ENCODE data around the gene AGPS. TPM values are rescaled to one million over a fixed set of nuclear protein-coding genes. Genes with fewer than 3 reads are reported as not detected.

AGPS gene
- total RNA-seq, 1 experiment from 2014 or later = 69.9 TPM

GRCh38 chr2:177399376-177399775 is 6.8 kb downstream of the AGPS start:
- Mint-ChIP-seq H3K27me3 (ENCODE audit: unreplicated experiment) (no peaks in the 10 kb centered on the region), H3K27ac (ENCODE audit: unreplicated experiment) (peak overlapping the region; percentile 70), H3K4me3 (ENCODE audit: low read depth, unreplicated experiment) (no peak overlapping the region), H3K4me1 (ENCODE audit: low read depth, unreplicated experiment) (peaks cover 79% of the 10 kb centered on the region), H3K9me3 (ENCODE audit: low read depth, unreplicated experiment) (no peaks in the 10 kb centered on the region), H3K36me3 (ENCODE audit: insufficient read depth, unreplicated experiment) (peaks cover 14% of the 10 kb centered on the region)
- CTCF ChIA-PET = no interaction called here
- TF ChIP-seq CTCF (IDR thresholded peaks at IDR 0.05; ENCODE audit: unreplicated experiment) = no peak
- intact Hi-C loops (cut with micrococcal nuclease; ENCODE audit: unreplicated experiment) = loop anchor here (5.0 kb wide), 4 partner anchors 62 to 232 kb away; no protein-coding TSS in a partner anchor
- no peak for DNase-seq
- no TSS peak for BruUV-seq (replicated peaks)

- no TSS peak for BruUV-seq (replicated peaks)
- Mint-ChIP-seq H3K4me1 (ENCODE audit: low read depth, unreplicated experiment) (peaks cover 77% of the 10 kb centered on the region), H3K9me3 (ENCODE audit: low read depth, unreplicated experiment) (no peaks in the 10 kb centered on the region), H3K27me3 (ENCODE audit: unreplicated experiment) (no peaks in the 10 kb centered on the region), H3K4me3 (ENCODE audit: low read depth, unreplicated experiment) (no peak overlapping the region), H3K27ac (ENCODE audit: unreplicated experiment) (no peak overlapping the region), H3K36me3 (ENCODE audit: insufficient read depth, unreplicated experiment) (peaks cover 13% of the 10 kb centered on the region)
- intact Hi-C loops (cut with micrococcal nuclease; ENCODE audit: unreplicated experiment) = loop anchor here (2.0 kb wide), 1 partner anchor 16 kb away; no protein-coding TSS in a partner anchor
- CTCF ChIA-PET = no interaction called here
- DNase-seq = no peak
- TF ChIP-seq CTCF (IDR thresholded peaks at IDR 0.05; ENCODE audit: unreplicated experiment) = no peak
Observed at GRCh38 chr2:177400337-177400923, 7.9 kb downstream of the AGPS start.

- Mint-ChIP-seq H3K36me3 (ENCODE audit: insufficient read depth, unreplicated experiment) (peaks cover 8% of the 10 kb centered on the region), H3K4me1 (ENCODE audit: low read depth, unreplicated experiment) (peaks cover 78% of the 10 kb centered on the region), H3K4me3 (ENCODE audit: low read depth, unreplicated experiment) (no peak overlapping the region), H3K27ac (ENCODE audit: unreplicated experiment) (no peak overlapping the region), H3K9me3 (ENCODE audit: low read depth, unreplicated experiment) (no peaks in the 10 kb centered on the region), H3K27me3 (ENCODE audit: unreplicated experiment) (no peaks in the 10 kb centered on the region)
- no peak for TF ChIP-seq CTCF (IDR thresholded peaks at IDR 0.05; ENCODE audit: unreplicated experiment)
- intact Hi-C loops (cut with micrococcal nuclease; ENCODE audit: unreplicated experiment) = no loop called here
- CTCF ChIA-PET = interaction anchor here (0.6 to 0.7 kb wide), 2 partner anchors 10 to 113 kb away, joined by 4 read pairs; no protein-coding TSS in a partner anchor
- no peak for DNase-seq
- BruUV-seq (replicated peaks) = no TSS peak
Observed at GRCh38 chr2:177402096-177402495, 9.5 kb downstream of the AGPS start.

GRCh38 chr2:177403838-177404237 is 11.3 kb downstream of the AGPS start:
- Mint-ChIP-seq H3K4me3 (ENCODE audit: low read depth, unreplicated experiment) (no peak overlapping the region), H3K27me3 (ENCODE audit: unreplicated experiment) (no peaks in the 10 kb centered on the region), H3K36me3 (ENCODE audit: insufficient read depth, unreplicated experiment) (no peaks in the 10 kb centered on the region), H3K9me3 (ENCODE audit: low read depth, unreplicated experiment) (no peaks in the 10 kb centered on the region), H3K4me1 (ENCODE audit: low read depth, unreplicated experiment) (peaks cover 65% of the 10 kb centered on the region), H3K27ac (ENCODE audit: unreplicated experiment) (no peak overlapping the region)
- CTCF ChIA-PET = no interaction called here
- no peak for DNase-seq
- TF ChIP-seq CTCF (IDR thresholded peaks at IDR 0.05; ENCODE audit: unreplicated experiment) = no peak
- intact Hi-C loops (cut with micrococcal nuclease; ENCODE audit: unreplicated experiment) = no loop called here
- no TSS peak for BruUV-seq (replicated peaks)
